H1 (cell line): ENCODE results near the gene JPT2. TPM values are rescaled to one million over a fixed set of nuclear protein-coding genes. Genes with fewer than 3 reads are reported as not detected.

Source experiments
- CTCF ChIA-PET: fragments of 300-600 bp; sonication (Branson Sonifier 250); formaldehyde crosslinking; loops from one replicate; lab custom pipeline; 2021; ENCODE audit not compliant: partially characterized antibody; lab: Charles Lee
- POLR2A ChIA-PET: fragments of 300-600 bp; sonication (Branson Sonifier 250); formaldehyde crosslinking; loops from one replicate; lab custom pipeline; 2021; ENCODE audit warnings: inconsistent platforms; ENCODE audit not compliant: partially characterized antibody; lab: Charles Lee
- DNase-seq, 2 experiments: peaks; one replicate each; pipeline versions ENCODE4 v3.0.0 to v3.0.0-alpha.2; 2010 to 2022; ENCODE audit warnings: low spot score in 2 of 2, low read depth in 1 of 2, mixed read lengths in 1 of 2
- FAIRE-seq: peaks from 2 replicates; lab custom pipeline; 2011; peaks lifted over from hg19 to GRCh38; lab: Jason Lieb, UNC
- H2AFZ ChIP-seq: 2 replicates; pipeline ENCODE4 v1.8.1; 2012; ENCODE audit warnings: low read length, inconsistent platforms
- H2AK5ac ChIP-seq: 2 replicates; pipeline ENCODE4 v1.6.1; 2013; ENCODE audit warnings: low read depth, low read length
- H2BK120ac ChIP-seq: replicated peaks from 2 replicates; pipeline ENCODE3; 2013; ENCODE audit warnings: low read depth, low read length, inconsistent platforms
- H2BK12ac ChIP-seq: 2 replicates; pipeline ENCODE4 v1.6.1; 2013; ENCODE audit warnings: low read depth, low read length
- H2BK15ac ChIP-seq: 2 replicates; pipeline ENCODE4 v1.6.1; 2013; ENCODE audit warnings: low read length
- H2BK20ac ChIP-seq: 2 replicates; pipeline ENCODE4 v1.6.1; 2013; ENCODE audit warnings: low read length
- H2BK5ac ChIP-seq: 2 replicates; pipeline ENCODE4 v1.6.1; 2013; ENCODE audit warnings: low read depth, low read length
- H3K14ac ChIP-seq: 2 replicates; pipeline ENCODE4 v1.6.1; 2013; ENCODE audit warnings: inconsistent platforms; ENCODE audit not compliant: insufficient read length
- H3K18ac ChIP-seq: 2 replicates; pipeline ENCODE4 v1.6.1; 2013; ENCODE audit warnings: low read length; ENCODE audit errors: extremely low read depth
- H3K23ac ChIP-seq: 2 replicates; pipeline ENCODE4 v1.6.1; 2013; ENCODE audit warnings: inconsistent platforms; ENCODE audit not compliant: insufficient read length
- H3K23me2 ChIP-seq: 2 replicates; pipeline ENCODE4 v1.6.1; 2013; ENCODE audit warnings: low read depth, low read length
- H3K27ac ChIP-seq: 2 replicates; pipeline ENCODE4 v1.6.1; 2011; ENCODE audit warnings: low read depth, low read length, inconsistent platforms
- H3K27me3 ChIP-seq, 4 experiments: replicated peaks in 1 of 4; 1 replicate in 1 of 4; 2 replicates in 3 of 4; pipeline versions ENCODE4 v1.6.1 to v1.8.1; 2011 to 2013; ENCODE audit warnings: low read length in 3 of 4, mild to moderate bottlenecking in 3 of 4, inconsistent platforms in 2 of 4, mixed read lengths in 2 of 4, moderate library complexity in 1 of 4; ENCODE audit not compliant: control insufficient read depth in 3 of 4, insufficient read depth in 3 of 4; ENCODE audit errors: extremely low read depth in 1 of 4
- H3K36me3 ChIP-seq, 4 experiments: 2 replicates each; pipeline versions ENCODE4 v1.6.1 to v1.8.1; 2011 to 2013; ENCODE audit warnings: mild to moderate bottlenecking in 4 of 4, low read length in 3 of 4, moderate library complexity in 2 of 4, control low read depth in 1 of 4, inconsistent platforms in 1 of 4; ENCODE audit not compliant: insufficient read depth in 4 of 4, control insufficient read depth in 2 of 4
- H3K4ac ChIP-seq: replicated peaks from 2 replicates; pipeline ENCODE3; 2013; ENCODE audit warnings: low read length, low read depth, mixed read lengths, inconsistent platforms; ENCODE audit not compliant: insufficient read length
- H3K4me1 ChIP-seq, 4 experiments: replicated peaks in 1 of 4; 1 replicate in 1 of 4; 2 replicates in 3 of 4; pipeline versions ENCODE4 v1.6.1 to v1.8.1; 2011 to 2013; ENCODE audit warnings: low read length in 3 of 4, inconsistent platforms in 2 of 4, mixed read lengths in 1 of 4; ENCODE audit not compliant: insufficient read depth in 4 of 4, control insufficient read depth in 3 of 4
- H3K4me2 ChIP-seq, 2 experiments: 2 replicates each; pipeline versions ENCODE4 v1.6.1 to v1.8.1; 2011 to 2013; ENCODE audit warnings: low read depth in 2 of 2, low read length in 2 of 2, control low read depth in 1 of 2, inconsistent platforms in 1 of 2, mild to moderate bottlenecking in 1 of 2; ENCODE audit not compliant: insufficient read depth in 1 of 2
- H3K4me3 ChIP-seq, 4 experiments: fragments of 200-600, 300-600 bp in 1 of 4; sonication (generic), shearing (Covaris generic), sonication (Bioruptor Twin) in 1 of 4; 2 replicates each; pipeline versions ENCODE4 v1.5.1 to v1.8.1; 2011 to 2016; ENCODE audit warnings: low read length in 4 of 4, low read depth in 3 of 4, control low read depth in 2 of 4, inconsistent platforms in 2 of 4, mild to moderate bottlenecking in 2 of 4, mixed read lengths in 1 of 4, moderate library complexity in 1 of 4; ENCODE audit not compliant: insufficient read depth in 2 of 4; ENCODE audit errors: extremely low read depth in 1 of 4
- H3K56ac ChIP-seq: replicated peaks from 2 replicates; pipeline ENCODE3; 2013; ENCODE audit warnings: low read depth, mild to moderate bottlenecking, mixed read lengths, low read length, inconsistent platforms; ENCODE audit not compliant: insufficient read length
- H3K79me1 ChIP-seq: 2 replicates; pipeline ENCODE4 v1.6.1; 2013; ENCODE audit warnings: low read depth, low read length, control low read depth
- H3K79me2 ChIP-seq, 2 experiments: 2 replicates each; pipeline versions ENCODE4 v1.6.1 to v1.8.1; 2012 to 2013; ENCODE audit warnings: low read length in 2 of 2, mild to moderate bottlenecking in 2 of 2, inconsistent platforms in 1 of 2; ENCODE audit not compliant: insufficient read depth in 2 of 2, control insufficient read depth in 1 of 2
- H3K9ac ChIP-seq, 4 experiments: replicated peaks in 1 of 4; 1 replicate in 1 of 4; 2 replicates in 3 of 4; pipeline versions ENCODE4 v1.6.1 to v1.8.1; 2011 to 2013; ENCODE audit warnings: low read depth in 3 of 4, low read length in 3 of 4, control low read depth in 2 of 4, mild to moderate bottlenecking in 2 of 4, moderate library complexity in 2 of 4, inconsistent platforms in 1 of 4; ENCODE audit errors: extremely low read depth in 1 of 4
- H3K9me3 ChIP-seq, 2 experiments: 2 replicates each; pipeline versions ENCODE4 v1.6.1 to v1.8.1; 2012 to 2013; ENCODE audit warnings: mild to moderate bottlenecking in 2 of 2, moderate library complexity in 2 of 2, control low read depth in 1 of 2, inconsistent platforms in 1 of 2, low read depth in 1 of 2, low read length in 1 of 2, mixed read lengths in 1 of 2; ENCODE audit not compliant: insufficient read depth in 2 of 2
- H4K20me1 ChIP-seq, 2 experiments: replicated peaks in 1 of 2; 2 replicates each; pipeline versions ENCODE3 to v1.8.1; 2011 to 2013; ENCODE audit warnings: inconsistent platforms in 2 of 2, low read length in 2 of 2, mild to moderate bottlenecking in 1 of 2; ENCODE audit not compliant: insufficient read depth in 2 of 2, control insufficient read depth in 1 of 2
- H4K5ac ChIP-seq: 2 replicates; pipeline ENCODE4 v1.6.1; 2013; ENCODE audit warnings: low read length, low read depth, mixed read lengths, inconsistent platforms; ENCODE audit not compliant: insufficient read length
- H4K8ac ChIP-seq: 2 replicates; pipeline ENCODE4 v1.8.0; 2013; ENCODE audit warnings: mild to moderate bottlenecking, moderate library complexity, low read length, inconsistent platforms; ENCODE audit not compliant: insufficient read depth; ENCODE audit errors: extremely low read depth
- H4K91ac ChIP-seq: replicated peaks from 2 replicates; pipeline ENCODE3; 2013; ENCODE audit warnings: low read length, mixed read lengths, inconsistent platforms; ENCODE audit not compliant: insufficient read length
- CBX8 ChIP-seq: fragments of 300-800, 300-1000 bp; sonication (generic); IDR thresholded peaks from 2 replicates; pipeline ENCODE4 v1.7.1; 2016; ENCODE audit warnings: low read depth, low read length, borderline replicate concordance
- CHD1 ChIP-seq: IDR thresholded peaks from 2 replicates; pipeline ENCODE4 v1.6.1; 2012; ENCODE audit warnings: low read depth, low read length, improper control_type of control experiment
- GABPA ChIP-seq: IDR thresholded peaks from 2 replicates; pipeline ENCODE4 v1.6.1; 2011; ENCODE audit warnings: mild to moderate bottlenecking, low read length, moderate library complexity, borderline replicate concordance; ENCODE audit not compliant: insufficient read depth
- RNF2 ChIP-seq: fragments of 200-900, 300-1000 bp; sonication (generic); IDR thresholded peaks from 2 replicates; pipeline ENCODE4 v1.7.1; 2016; ENCODE audit warnings: borderline replicate concordance, low read depth, mild to moderate bottlenecking, antibody characterized with exemption, low read length; ENCODE audit not compliant: poor library complexity, severe bottlenecking; ENCODE audit errors: missing control alignments
- SAP30 ChIP-seq: fragments of 300-600 bp; sonication (generic); IDR thresholded peaks from 2 replicates; pipeline ENCODE4 v1.7.1; 2012; ENCODE audit warnings: low read length, moderate library complexity, mild to moderate bottlenecking, inconsistent platforms; ENCODE audit not compliant: insufficient read depth, insufficient replicate concordance
- TBP ChIP-seq: IDR thresholded peaks from 2 replicates; pipeline ENCODE4 v1.6.1; 2011; ENCODE audit warnings: low read depth, low read length, improper control_type of control experiment
- YY1 ChIP-seq: IDR thresholded peaks from 2 replicates; pipeline ENCODE4 v1.6.1; 2011; ENCODE audit warnings: low read depth, mild to moderate bottlenecking, low read length
- WGBS, 2 experiments: shearing (Covaris generic) in 1 of 2; methylation state at CpG; one replicate each; pipeline versions ENCODE4 v1.1.6 to v1.1.7; 2013 to 2015; ENCODE audit warnings: low lambda C conversion rate in 2 of 2, mixed read lengths in 2 of 2, inconsistent platforms in 1 of 2, low coverage in 1 of 2, missing lambda C conversion rate in 1 of 2; ENCODE audit not compliant: insufficient replicate concordance in 2 of 2, insufficient coverage in 1 of 2, insufficient read length in 1 of 2; ENCODE audit errors: extremely low coverage in 1 of 2, missing lambda C conversion rate in 1 of 2; 5-methylcytosine and 5-hydroxymethylcytosine counted together
- polyA plus RNA-seq, 7 experiments: library from polyadenylated mRNA; depleted of rRNA in 3 of 7; stranded (reverse) in 5 of 7; unstranded in 2 of 7; fragments of >200 nt in 5 of 7; fragments of 200-250 nt in 2 of 7; gene quantifications; 1 replicate in 5 of 7; 2 replicates in 1 of 7; 4 replicates in 1 of 7; pipeline versions ENCODE4 v1.2.1 to v1.2.3, GENCODE V29; 2011 to 2013; ENCODE audit warnings: missing spikeins in 2 of 7, mixed read lengths in 2 of 7
- total RNA-seq: library from RNA; stranded (reverse); fragmentation: NEBNext Ultra II Directional; extraction: Animal tissue kit (Norgen Biotek cat#: 25700); gene quantifications from 2 replicates; pipeline ENCODE4 v1.2.1, GENCODE V29; 2021
- TF ChIP-seq, protein P1 (sequence below): IDR thresholded peaks from 2 replicates; pipeline ENCODE4 v1.6.1; 2012; ENCODE audit warnings: low read length, inconsistent platforms
- TF ChIP-seq, protein P2 (sequence below): IDR thresholded peaks from 2 replicates; pipeline ENCODE4 v1.6.1; 2011; ENCODE audit warnings: low read depth, mild to moderate bottlenecking, low read length; ENCODE audit not compliant: insufficient read depth

Gene JPT2
- total and polyA plus RNA-seq, 2 of the 8 experiments (the other 6 are each of a cell fraction or from before 2014, with no cell fraction given), result 67.6 to 197 TPM

DNA sequence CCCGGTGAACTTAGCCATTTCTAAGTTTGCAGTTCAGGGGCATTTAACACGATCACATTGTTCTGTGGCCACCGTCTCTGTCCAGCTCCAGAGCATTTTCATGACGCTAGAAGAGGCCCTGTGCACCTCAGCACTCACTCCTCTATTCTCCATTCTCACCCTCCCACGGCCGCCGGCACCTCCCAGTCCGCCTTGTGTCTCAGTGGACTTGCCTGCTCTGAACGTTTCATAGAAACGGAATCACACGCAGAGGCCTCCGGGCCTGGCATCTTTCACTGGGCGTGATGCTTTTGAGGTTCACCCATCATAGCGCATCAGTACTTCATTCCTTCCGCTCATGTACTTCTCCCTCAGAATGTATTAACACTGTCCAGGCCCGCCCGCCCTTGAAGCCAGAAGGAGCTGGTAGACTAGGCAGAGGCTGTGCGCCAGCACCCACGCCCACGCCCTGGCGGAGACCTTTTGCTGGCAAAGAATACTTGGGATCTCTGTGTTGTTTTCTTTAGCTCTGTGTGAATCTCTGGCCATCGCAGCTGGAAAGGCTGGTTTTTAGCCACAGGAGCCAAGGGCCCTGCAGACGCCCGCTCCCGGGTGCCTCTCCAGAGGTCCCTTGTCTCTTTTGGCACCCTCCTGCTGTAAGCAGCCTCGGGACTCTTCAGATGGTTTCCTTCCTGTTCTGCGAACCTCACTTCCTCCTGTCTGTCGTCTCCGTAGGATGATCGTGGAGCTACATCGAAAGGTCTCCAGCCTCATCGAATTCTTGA lies 23.4 kb upstream of the JPT2 start:
- H3K9me3 ChIP-seq, result no peaks in the 10 kb centered on the region
- no peaks in the 10 kb centered on the region for H3K4me1 ChIP-seq
- H4K20me1 ChIP-seq, result peaks cover 8 to 30% of the 10 kb centered on the region in 2 experiments
- ChIA-PET CTCF (no interaction called here), POLR2A (interaction anchor here (0.7 to 2.3 kb wide), 2 partner anchors 23 to 47 kb away, joined by 3 to 5 read pairs; partner anchors contain the start of gene JPT2)
- 0 out of 4 replicates have a peak, but pooled peaks cover 0 to 3% of the 10 kb centered on the region in 2 experiments for H3K79me2 ChIP-seq
- no peak overlapping the region for H3K14ac ChIP-seq
- no peak overlapping the region for H2BK5ac ChIP-seq
- no peaks in the 10 kb centered on the region for H3K23me2 ChIP-seq
- peaks cover 14 to 35% (median 32%) of the 10 kb centered on the region in 4 experiments; a peak in 7 of 8 replicates for H3K36me3 ChIP-seq
- 93% methylated on average over 32 of the region's 32 CpGs; no CpG with 5 or more reads in 1 of the 2 experiments for WGBS, 2 experiments
- no peak overlapping the region for H2BK120ac ChIP-seq
- no peak overlapping the region for H3K56ac ChIP-seq
- H2BK20ac ChIP-seq, result no peak overlapping the region
- no peak overlapping the region for H2AFZ ChIP-seq
- no peak overlapping the region for H4K91ac ChIP-seq
- no peak overlapping the region for H3K9ac ChIP-seq
- H3K27me3 ChIP-seq, result no peaks in the 10 kb centered on the region
- no peak overlapping the region for H3K4me3 ChIP-seq
- H2BK12ac ChIP-seq, result no peak overlapping the region
- no peak overlapping the region for H3K18ac ChIP-seq
- no peak overlapping the region for H4K5ac ChIP-seq
- no peak for DNase-seq
- H2BK15ac ChIP-seq, result no peak overlapping the region
- H3K79me1 ChIP-seq, result peaks cover 12% of the 10 kb centered on the region; the same call in 1 of the 2 replicates
- H4K8ac ChIP-seq, result no peak overlapping the region; the same call in 1 of the 2 replicates
- no peak overlapping the region for H3K23ac ChIP-seq
- no peak overlapping the region for H3K27ac ChIP-seq
- H3K4ac ChIP-seq, result no peak overlapping the region
- no peak for FAIRE-seq
- no peak overlapping the region for H3K4me2 ChIP-seq
- no peak overlapping the region for H2AK5ac ChIP-seq
- no peak for TF ChIP-seq RNF2
- no peak for TF ChIP-seq SAP30
- TF ChIP-seq YY1, result no peak
- TF ChIP-seq, protein P1, sequence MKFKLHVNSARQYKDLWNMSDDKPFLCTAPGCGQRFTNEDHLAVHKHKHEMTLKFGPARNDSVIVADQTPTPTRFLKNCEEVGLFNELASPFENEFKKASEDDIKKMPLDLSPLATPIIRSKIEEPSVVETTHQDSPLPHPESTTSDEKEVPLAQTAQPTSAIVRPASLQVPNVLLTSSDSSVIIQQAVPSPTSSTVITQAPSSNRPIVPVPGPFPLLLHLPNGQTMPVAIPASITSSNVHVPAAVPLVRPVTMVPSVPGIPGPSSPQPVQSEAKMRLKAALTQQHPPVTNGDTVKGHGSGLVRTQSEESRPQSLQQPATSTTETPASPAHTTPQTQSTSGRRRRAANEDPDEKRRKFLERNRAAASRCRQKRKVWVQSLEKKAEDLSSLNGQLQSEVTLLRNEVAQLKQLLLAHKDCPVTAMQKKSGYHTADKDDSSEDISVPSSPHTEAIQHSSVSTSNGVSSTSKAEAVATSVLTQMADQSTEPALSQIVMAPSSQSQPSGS, result no peak
- no peak for TF ChIP-seq CBX8
- TF ChIP-seq, protein P2, sequence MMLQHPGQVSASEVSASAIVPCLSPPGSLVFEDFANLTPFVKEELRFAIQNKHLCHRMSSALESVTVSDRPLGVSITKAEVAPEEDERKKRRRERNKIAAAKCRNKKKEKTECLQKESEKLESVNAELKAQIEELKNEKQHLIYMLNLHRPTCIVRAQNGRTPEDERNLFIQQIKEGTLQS, result no peak
- no peak for TF ChIP-seq TBP
- no peak for TF ChIP-seq CHD1
- TF ChIP-seq GABPA, result no peak
